ENCODE results near the gene DIP2C. TPM values are rescaled to one million over a fixed set of nuclear protein-coding genes. Genes with fewer than 3 reads are reported as not detected.
A peak's percentile ranks its signal among the peaks of the same experiment; 100 is the strongest.

Gene DIP2C
- total RNA-seq, 3 donors from 2014 or later, result 8.0 to 72.0 (median 8.5) TPM

DNA sequence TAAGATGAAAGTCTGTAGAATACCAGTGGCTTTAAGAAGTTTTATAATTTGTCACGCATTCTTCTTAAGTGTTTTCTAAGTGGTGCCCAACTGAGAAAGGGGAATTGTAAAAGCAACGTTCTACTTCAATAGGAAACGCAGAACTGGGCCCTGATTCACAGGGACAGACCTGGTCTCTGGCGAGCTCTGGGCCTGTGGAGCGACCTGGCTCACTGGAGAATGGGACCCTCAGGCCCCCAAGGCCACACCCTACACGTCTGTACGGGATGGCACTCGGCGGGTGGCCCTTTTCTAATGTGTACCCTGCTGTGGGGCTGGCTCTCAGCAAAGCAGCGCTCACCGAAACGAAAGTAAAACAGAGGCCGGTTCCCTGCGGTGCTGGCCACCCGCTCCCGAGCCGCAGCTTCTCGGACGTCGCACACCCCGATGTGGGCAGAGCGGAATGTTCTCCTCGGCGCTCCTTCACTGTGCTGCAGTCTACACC is 205.0 kb downstream of the DIP2C start:
- intact Hi-C loops (cut with DNase I, micrococcal nuclease), result no loop called here
- peak in 2 of 3 donors; percentile 21 to 44 for DNase-seq

DNA sequence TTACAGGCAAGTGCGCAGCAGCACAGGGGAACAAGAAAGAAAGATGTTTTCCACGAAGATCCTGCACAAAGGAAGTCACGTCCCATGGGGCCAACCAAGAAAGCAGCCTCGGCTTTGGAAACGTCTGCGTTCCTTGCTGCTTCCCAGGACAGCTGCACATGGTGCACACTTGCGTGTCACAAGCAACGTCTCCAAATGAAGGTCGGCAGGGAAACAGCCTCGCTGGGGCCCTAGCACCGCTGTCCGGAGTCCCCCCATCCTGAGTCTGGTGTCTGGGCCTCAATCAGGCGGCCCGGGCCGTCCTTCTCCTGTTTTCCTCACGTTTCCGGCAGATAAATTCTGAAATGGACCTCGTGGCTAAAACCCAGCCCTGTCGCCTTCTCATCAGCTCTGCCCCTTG is 206.2 kb downstream of the DIP2C start:
- H3K36me3 ChIP-seq (ENCODE audit: low read depth), result no peaks in the 10 kb centered on the region
- TF ChIP-seq, protein P1, sequence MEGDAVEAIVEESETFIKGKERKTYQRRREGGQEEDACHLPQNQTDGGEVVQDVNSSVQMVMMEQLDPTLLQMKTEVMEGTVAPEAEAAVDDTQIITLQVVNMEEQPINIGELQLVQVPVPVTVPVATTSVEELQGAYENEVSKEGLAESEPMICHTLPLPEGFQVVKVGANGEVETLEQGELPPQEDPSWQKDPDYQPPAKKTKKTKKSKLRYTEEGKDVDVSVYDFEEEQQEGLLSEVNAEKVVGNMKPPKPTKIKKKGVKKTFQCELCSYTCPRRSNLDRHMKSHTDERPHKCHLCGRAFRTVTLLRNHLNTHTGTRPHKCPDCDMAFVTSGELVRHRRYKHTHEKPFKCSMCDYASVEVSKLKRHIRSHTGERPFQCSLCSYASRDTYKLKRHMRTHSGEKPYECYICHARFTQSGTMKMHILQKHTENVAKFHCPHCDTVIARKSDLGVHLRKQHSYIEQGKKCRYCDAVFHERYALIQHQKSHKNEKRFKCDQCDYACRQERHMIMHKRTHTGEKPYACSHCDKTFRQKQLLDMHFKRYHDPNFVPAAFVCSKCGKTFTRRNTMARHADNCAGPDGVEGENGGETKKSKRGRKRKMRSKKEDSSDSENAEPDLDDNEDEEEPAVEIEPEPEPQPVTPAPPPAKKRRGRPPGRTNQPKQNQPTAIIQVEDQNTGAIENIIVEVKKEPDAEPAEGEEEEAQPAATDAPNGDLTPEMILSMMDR (IDR thresholded peaks at IDR 0.05), result no peak
- DNase-seq, result no peak

More for the DNA sequence above, 205.0 kb downstream of the DIP2C start:
- ATAC-seq, result peak; percentile 74
- H3K9me3 ChIP-seq, result no peaks in the 10 kb centered on the region
- TF ChIP-seq, protein P1 (IDR thresholded peaks at IDR 0.05), result no peak
- H3K36me3 ChIP-seq (ENCODE audit: low read depth), result no peaks in the 10 kb centered on the region
- H3K4me3 ChIP-seq, result no peak overlapping the region
- H3K4me1 ChIP-seq (ENCODE audit: low read depth), result no peaks in the 10 kb centered on the region

GRCh38 chr10:482848-483247 is 206.6 kb downstream of the DIP2C start:
- Histone ChIP-seq H3K4me3 (no peak overlapping the region), H3K9me3 (no peaks in the 10 kb centered on the region), H3K4me1 (ENCODE audit: low read depth) (no peaks in the 10 kb centered on the region), H3K36me3 (ENCODE audit: low read depth) (no peaks in the 10 kb centered on the region)
- TF ChIP-seq, protein P1 (IDR thresholded peaks at IDR 0.05), result no peak
- DNase-seq, result no peak
- intact Hi-C loops (cut with DNase I, micrococcal nuclease), result no loop called here
- ATAC-seq, result no peak

More for the DNA sequence above, 206.2 kb downstream of the DIP2C start:
- intact Hi-C loops (cut with DNase I, micrococcal nuclease), result no loop called here
- ATAC-seq, result no peak
- Histone ChIP-seq H3K4me3 (no peak overlapping the region), H3K4me1 (ENCODE audit: low read depth) (no peaks in the 10 kb centered on the region), H3K9me3 (no peaks in the 10 kb centered on the region)

- intact Hi-C loops (cut with DNase I, micrococcal nuclease), result no loop called here
- TF ChIP-seq, protein P1 (IDR thresholded peaks at IDR 0.05), result no peak
- no peaks in the 10 kb centered on the region for H3K36me3 ChIP-seq (ENCODE audit: low read depth)
- no peak overlapping the region for H3K4me3 ChIP-seq
- no peak for DNase-seq
- no peaks in the 10 kb centered on the region for H3K4me1 ChIP-seq (ENCODE audit: low read depth)
- ATAC-seq, result no peak
- H3K9me3 ChIP-seq, result no peaks in the 10 kb centered on the region
These were observed 207.4 kb downstream of the DIP2C start for GRCh38 chr10:482051-482501.

GRCh38 chr10:481628-482027 is 207.8 kb downstream of the DIP2C start:
- intact Hi-C loops (cut with DNase I, micrococcal nuclease), result no loop called here
- TF ChIP-seq, protein P1 (IDR thresholded peaks at IDR 0.05), result no peak
- Histone ChIP-seq H3K36me3 (ENCODE audit: low read depth) (no peaks in the 10 kb centered on the region), H3K4me3 (no peak overlapping the region), H3K9me3 (no peaks in the 10 kb centered on the region), H3K4me1 (ENCODE audit: low read depth) (no peaks in the 10 kb centered on the region)
- DNase-seq, result no peak
- ATAC-seq, result no peak

Measured in mucosa of descending colon (tissue), 3 donors.